ENCODE measurements around the gene SCN5A. TPM values are rescaled to one million over a fixed set of nuclear protein-coding genes. Genes with fewer than 3 reads are reported as not detected.

SCN5A gene
- total RNA-seq, 4 donors from 2014 or later, result 0.50 to 1.7 (median 0.81) TPM; not detected in 1

GRCh38 chr3:38578551-38578950 is 70.9 kb downstream of the SCN5A start:
- ATAC-seq, result no peak
- TF ChIP-seq CTCF (IDR thresholded peaks at IDR 0.05), result no peak
- no peak for TF ChIP-seq POLR2AphosphoS5 (IDR thresholded peaks at IDR 0.05)
- Histone ChIP-seq H3K27me3 (peaks cover 3% of the 10 kb centered on the region), H3K4me1 (no peaks in the 10 kb centered on the region), H3K9me3 (peaks cover 0 to 10% (median 0%) of the 10 kb centered on the region in 3 donors), H3K27ac (no peak overlapping the region), H3K4me3 (no peak overlapping the region), H3K36me3 (no peaks in the 10 kb centered on the region)
- WGBS, 2 donors (ENCODE audit: low coverage in 1 of 2), result 94 to 100% methylated on average over 1 to 3 of the region's 9 CpGs

- Histone ChIP-seq H3K36me3 (no peaks in the 10 kb centered on the region), H3K4me1 (no peaks in the 10 kb centered on the region), H3K27ac (no peak overlapping the region), H3K4me3 (no peak overlapping the region), H3K27me3 (peaks cover 3% of the 10 kb centered on the region), H3K9me3 (peaks cover 0 to 14% (median 0%) of the 10 kb centered on the region in 3 donors)
- no peak for ATAC-seq
- WGBS, 2 donors (ENCODE audit: low coverage in 1 of 2), result 93% methylated on average over 4 of the region's 4 CpGs; no CpG with 5 or more reads in 1 of the 2 donors
- TF ChIP-seq CTCF (IDR thresholded peaks at IDR 0.05), result no peak
- TF ChIP-seq POLR2AphosphoS5 (IDR thresholded peaks at IDR 0.05), result no peak
- TF ChIP-seq EP300 (IDR thresholded peaks at IDR 0.05), result no peak
- TF ChIP-seq POLR2A (IDR thresholded peaks at IDR 0.05), result no peak
Observed at GRCh38 chr3:38578081-38578475, 71.4 kb downstream of the SCN5A start.

- no peak for ATAC-seq
- H3K36me3 ChIP-seq, result no peaks in the 10 kb centered on the region
- H3K27ac ChIP-seq, result no peak overlapping the region
- no peaks in the 10 kb centered on the region for H3K4me1 ChIP-seq
- peaks cover 3% of the 10 kb centered on the region for H3K27me3 ChIP-seq
- H3K4me3 ChIP-seq, result no peak overlapping the region
- 77 to 80% methylated on average over 1 to 6 of the region's 8 CpGs for WGBS, 2 donors (ENCODE audit: low coverage in 1 of 2)
- H3K9me3 ChIP-seq, result peaks cover 0 to 18% (median 0%) of the 10 kb centered on the region in 3 donors
- no peak for TF ChIP-seq POLR2AphosphoS5 (IDR thresholded peaks at IDR 0.05)
- TF ChIP-seq POLR2A (IDR thresholded peaks at IDR 0.05), result no peak
Observed at GRCh38 chr3:38577371-38578080, 72.0 kb downstream of the SCN5A start.

GRCh38 chr3:38576526-38577370 is 72.7 kb downstream of the SCN5A start:
- Histone ChIP-seq H3K27me3 (peaks cover 3% of the 10 kb centered on the region), H3K4me1 (no peaks in the 10 kb centered on the region), H3K9me3 (peaks cover 0 to 18% (median 0%) of the 10 kb centered on the region in 3 donors), H3K27ac (no peak overlapping the region), H3K36me3 (no peaks in the 10 kb centered on the region), H3K4me3 (no peak overlapping the region)
- ATAC-seq, result no peak
- 76 to 80% methylated on average over 2 to 4 of the region's 16 CpGs for WGBS, 2 donors (ENCODE audit: low coverage in 1 of 2)
- TF ChIP-seq POLR2AphosphoS5 (IDR thresholded peaks at IDR 0.05) (no peak), EP300 (IDR thresholded peaks at IDR 0.05) (no peak)

GRCh38 chr3:38576131-38576525 is 73.4 kb downstream of the SCN5A start:
- Histone ChIP-seq H3K27me3 (peaks cover 3% of the 10 kb centered on the region), H3K4me1 (no peaks in the 10 kb centered on the region), H3K4me3 (no peak overlapping the region), H3K27ac (no peak overlapping the region), H3K9me3 (peaks cover 0 to 18% (median 0%) of the 10 kb centered on the region in 3 donors), H3K36me3 (no peaks in the 10 kb centered on the region)
- WGBS, 2 donors (ENCODE audit: low coverage in 1 of 2), result 100% methylated on average over 2 of the region's 5 CpGs
- TF ChIP-seq CTCF (IDR thresholded peaks at IDR 0.05) (no peak), POLR2AphosphoS5 (IDR thresholded peaks at IDR 0.05) (no peak), EP300 (IDR thresholded peaks at IDR 0.05) (no peak), POLR2A (IDR thresholded peaks at IDR 0.05) (no peak)
- ATAC-seq, result no peak
